Gastroesophageal sphincter (tissue), 4 donors: ENCODE results near the gene SDR39U1. TPM values are rescaled to one million over a fixed set of nuclear protein-coding genes. Genes with fewer than 3 reads are reported as not detected.

Experiments
- ATAC-seq: fragments of 150-250 bp; one replicate; pipeline ENCODE4 v1.9.1; 2016; ENCODE audit warnings: mild to moderate bottlenecking, moderate library complexity
- H3K27ac ChIP-seq, 4 donors: fragments of 200-600 bp; sonication (generic) in 3 of 4; 1 replicate in 3 of 4; 2 replicates in 1 of 4; pipeline ENCODE4 v1.5.1; 2016 to 2019
- H3K27me3 ChIP-seq: fragments of 200-600 bp; sonication (generic); one replicate; pipeline ENCODE4 v1.5.1; 2019
- H3K36me3 ChIP-seq, 2 donors: fragments of 200-600 bp; sonication (generic); one replicate each; pipeline ENCODE4 v1.5.1; 2019; ENCODE audit warnings: control low read depth in 1 of 2
- H3K4me1 ChIP-seq, 3 donors: fragments of 200-600 bp; sonication (generic); 1 replicate in 2 of 3; 2 replicates in 1 of 3; pipeline ENCODE4 v1.5.1; 2016 to 2019; ENCODE audit warnings: control low read depth in 2 of 3
- H3K4me3 ChIP-seq, 2 donors: fragments of 200-600 bp; sonication (generic); one replicate each; pipeline ENCODE4 v1.5.1; 2019; ENCODE audit warnings: mild to moderate bottlenecking in 1 of 2, moderate library complexity in 1 of 2
- H3K9me3 ChIP-seq, 3 donors: fragments of 200-600 bp; sonication (generic); one replicate each; pipeline ENCODE4 v1.5.1; 2017 to 2019; ENCODE audit warnings: control low read depth in 2 of 3
- CTCF ChIP-seq, 4 experiments: fragments of 200-600 bp in 2 of 4; fragments of 450-650 bp in 2 of 4; sonication (generic) in 1 of 4; IDR thresholded peaks; one replicate each; pipeline ENCODE4 v1.5.1; 2017 to 2019; ENCODE audit warnings: antibody characterized with exemption in 4 of 4, mild to moderate bottlenecking in 2 of 4, moderate library complexity in 2 of 4
- EP300 ChIP-seq: sonication (generic); formaldehyde crosslinking; IDR thresholded peaks from one replicate; pipeline ENCODE4 v1.6.1; 2017; ENCODE audit warnings: antibody characterized with exemption, mild to moderate bottlenecking
- POLR2A ChIP-seq, 2 donors: fragments of 450-650 bp; IDR thresholded peaks; one replicate each; pipeline ENCODE4 v1.6.1; 2017; ENCODE audit warnings: antibody characterized with exemption in 2 of 2, mild to moderate bottlenecking in 2 of 2, moderate library complexity in 1 of 2
- POLR2AphosphoS5 ChIP-seq: sonication (generic); formaldehyde crosslinking; IDR thresholded peaks from one replicate; pipeline ENCODE4 v1.6.1; 2017; ENCODE audit warnings: antibody characterized with exemption
- WGBS, 2 donors: methylation state at CpG; one replicate each; pipeline ENCODE4 v1.1.5; 2018; ENCODE audit warnings: low coverage in 1 of 2; 5-methylcytosine and 5-hydroxymethylcytosine counted together
- total RNA-seq, 4 donors: library from RNA; depleted of rRNA; stranded (reverse); fragments of >200 nt; gene quantifications; one replicate each; pipeline ENCODE4 v1.1.0, GENCODE V29; 2016

Gene SDR39U1
- total RNA-seq, 4 donors from 2014 or later = 21.5 to 39.7 (median 31.3) TPM

DNA sequence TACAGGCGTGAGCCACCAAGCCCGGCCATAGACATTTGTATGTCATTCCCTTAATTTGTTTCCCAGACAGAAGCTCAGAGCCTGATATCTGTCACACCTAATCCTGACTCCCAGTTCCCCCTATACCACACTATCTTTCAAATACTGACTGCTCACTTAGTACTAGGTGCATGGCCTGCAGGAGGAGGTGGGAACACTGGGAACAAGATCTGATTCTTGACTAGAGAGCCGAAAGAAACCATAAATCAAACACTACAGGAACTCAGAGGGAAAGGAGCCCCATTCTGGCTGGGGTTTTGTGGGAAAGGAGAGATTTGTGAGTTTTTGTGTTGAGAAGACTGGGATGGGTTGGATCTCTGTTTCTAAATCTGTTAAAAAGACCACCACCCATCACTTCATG lies 7.9 kb downstream of the SDR39U1 start:
- peaks cover 0 to 81% of the 10 kb centered on the region in 2 donors for H3K36me3 ChIP-seq

DNA sequence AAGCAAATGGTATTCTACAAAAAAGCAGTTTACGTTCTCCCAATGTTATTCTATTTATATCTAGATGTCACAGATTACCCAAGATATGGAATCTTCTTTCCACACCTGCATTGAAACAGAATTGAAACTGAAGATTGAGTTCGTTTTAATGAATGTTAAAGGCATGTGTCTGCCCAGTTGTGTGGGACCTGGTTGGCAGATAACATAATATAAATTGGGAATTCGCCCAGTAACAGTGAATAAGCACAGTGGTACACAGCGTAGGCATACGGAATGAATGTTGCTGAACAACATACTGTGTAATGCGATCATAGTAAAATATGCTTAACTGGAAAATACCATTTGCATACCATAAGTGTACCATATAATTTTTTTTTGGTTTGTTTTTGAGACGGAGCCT lies 8.5 kb downstream of the SDR39U1 start:
- no peak overlapping the region for H3K27ac ChIP-seq
- 64 to 76% methylated on average over 7 of the region's 7 CpGs for WGBS, 2 donors
- peaks cover 4 to 70% (median 23%) of the 10 kb centered on the region in 3 donors for H3K4me1 ChIP-seq
- H3K36me3 ChIP-seq = peaks cover 0 to 74% of the 10 kb centered on the region in 2 donors
- no peaks in the 10 kb centered on the region for H3K9me3 ChIP-seq
- H3K4me3 ChIP-seq = no peak overlapping the region
- TF ChIP-seq POLR2A (IDR thresholded peaks at IDR 0.05) = no peak
- no peak for TF ChIP-seq POLR2AphosphoS5
- TF ChIP-seq CTCF (IDR thresholded peaks at IDR 0.05) = no peak
- ATAC-seq = no peak
- H3K27me3 ChIP-seq = no peaks in the 10 kb centered on the region

More for the DNA sequence above, 7.9 kb downstream of the SDR39U1 start:
- Histone ChIP-seq H3K27me3 (no peaks in the 10 kb centered on the region), H3K4me3 (no peak overlapping the region), H3K4me1 (peaks cover 4 to 69% (median 18%) of the 10 kb centered on the region in 3 donors), H3K9me3 (no peaks in the 10 kb centered on the region), H3K27ac (peak overlapping the region in 2 of 4 donors; percentile 20 to 69)
- WGBS, 2 donors = 60% methylated on average over 1 of the region's 3 CpGs; no CpG with 5 or more reads in 1 of the 2 donors
- no peak for ATAC-seq
- no peak for TF ChIP-seq EP300
- TF ChIP-seq CTCF (IDR thresholded peaks at IDR 0.05) = no peak
- no peak for TF ChIP-seq POLR2A (IDR thresholded peaks at IDR 0.05)
- no peak for TF ChIP-seq POLR2AphosphoS5

GRCh38 chr14:24432259-24433131 lies 10.1 kb downstream of the SDR39U1 start:
- peaks cover 4 to 65% (median 24%) of the 10 kb centered on the region in 3 donors for H3K4me1 ChIP-seq
- no peaks in the 10 kb centered on the region for H3K27me3 ChIP-seq
- no peak for ATAC-seq
- H3K27ac ChIP-seq = peak overlapping the region in 3 of 4 donors; percentile 94 to 99 (median 96)
- H3K4me3 ChIP-seq = peak overlapping the region in 1 of 2 donors; percentile 81
- TF ChIP-seq EP300 = no peak
- peak in 1 of 2 donors; percentile 8 for TF ChIP-seq POLR2A (IDR thresholded peaks at IDR 0.05)
- 40 to 79% methylated on average over 1 to 6 of the region's 24 CpGs for whole genome bisulfite sequencing, 2 donors
- peaks cover 0 to 59% of the 10 kb centered on the region in 2 donors for H3K36me3 ChIP-seq
- H3K9me3 ChIP-seq = no peaks in the 10 kb centered on the region

DNA sequence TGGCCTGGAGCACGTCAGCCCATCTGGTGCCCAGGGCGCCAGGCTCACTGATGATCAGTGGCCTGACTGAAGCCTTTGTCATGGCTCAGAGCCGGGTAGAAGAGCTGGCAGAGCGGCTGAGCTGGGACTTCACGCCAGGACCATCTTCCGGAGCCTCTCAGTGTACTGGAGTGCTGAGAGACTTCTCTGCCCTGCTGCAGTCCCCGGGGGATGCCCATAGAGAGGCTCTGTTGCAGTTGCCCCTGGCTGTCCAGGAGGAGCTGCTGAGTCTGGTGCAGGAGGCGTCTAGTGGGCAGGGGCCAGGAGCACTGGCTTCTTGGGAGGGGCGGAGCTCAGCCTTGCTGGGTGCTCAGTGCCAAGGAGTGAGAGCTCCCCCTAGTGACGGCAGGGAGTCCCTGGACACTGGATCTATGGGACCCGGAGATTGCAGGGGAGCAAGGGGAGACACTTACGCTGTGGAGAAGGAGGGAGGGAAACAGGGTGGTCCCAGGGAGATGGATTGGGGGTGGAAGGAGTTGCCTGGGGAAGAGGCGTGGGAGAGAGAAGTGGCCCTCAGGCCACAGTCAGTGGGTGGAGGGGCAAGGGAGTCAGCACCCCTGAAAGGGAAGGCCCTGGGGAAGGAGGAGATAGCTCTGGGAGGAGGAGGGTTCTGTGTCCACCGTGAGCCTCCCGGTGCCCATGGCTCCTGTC lies 10.9 kb downstream of the SDR39U1 start:
- peak overlapping the region in 1 of 2 donors; percentile 81 for H3K4me3 ChIP-seq
- peaks cover 0 to 52% of the 10 kb centered on the region in 2 donors for H3K36me3 ChIP-seq
- peak overlapping the region; percentile 88 to 99 (median 95) for H3K27ac ChIP-seq
- ATAC-seq = peak; percentile 60
- H3K4me1 ChIP-seq = peaks cover 4 to 57% (median 18%) of the 10 kb centered on the region in 3 donors
- WGBS, 2 donors = 29 to 73% methylated on average over 2 of the region's 15 CpGs
- TF ChIP-seq CTCF (IDR thresholded peaks at IDR 0.05) = peak in 3 of 4 experiments; percentile 78 to 92 (median 83)
- TF ChIP-seq POLR2A (IDR thresholded peaks at IDR 0.05) = peak in 1 of 2 donors; percentile 3
- peak; percentile 56 for TF ChIP-seq POLR2AphosphoS5
- TF ChIP-seq EP300 = no peak
- H3K27me3 ChIP-seq = no peaks in the 10 kb centered on the region
- H3K9me3 ChIP-seq = no peaks in the 10 kb centered on the region
